Measurements from ENCODE around the gene EXOSC7. TPM values are rescaled to one million over a fixed set of nuclear protein-coding genes. Genes with fewer than 3 reads are reported as not detected.
"Not testable (repeated sequence)": the region's sequence is repeated elsewhere in the genome, so short reads cannot be mapped to it uniquely, and the experiment has no call there.

The EXOSC7 gene
- polyA plus RNA-seq, 4 donors = 50.1 to 54.4 (median 52.4) TPM

DNA sequence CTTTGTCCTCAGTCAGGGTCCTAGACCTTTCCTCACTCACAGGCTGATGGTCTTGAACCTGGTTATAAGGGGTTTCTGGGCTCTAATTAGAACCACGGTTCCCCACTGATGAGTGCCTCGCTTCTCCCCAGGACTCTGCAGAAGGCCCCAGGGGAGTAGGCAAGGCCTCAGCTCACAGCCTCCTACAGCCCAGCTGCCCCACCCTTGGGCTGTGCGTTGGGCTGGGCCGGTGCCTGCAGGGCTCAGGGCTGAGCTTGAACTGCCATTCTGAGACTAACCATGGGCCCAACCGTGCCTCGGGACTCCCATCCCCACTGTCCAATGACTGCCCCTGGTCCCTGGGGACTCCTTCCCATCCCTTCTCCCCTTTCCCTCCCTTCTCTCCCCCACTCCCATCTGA, 75.6 kb downstream of the EXOSC7 start:
- no peak for DNase-seq (ENCODE audit: low read depth in 4 of 4, low spot score in 2 of 4)

DNA sequence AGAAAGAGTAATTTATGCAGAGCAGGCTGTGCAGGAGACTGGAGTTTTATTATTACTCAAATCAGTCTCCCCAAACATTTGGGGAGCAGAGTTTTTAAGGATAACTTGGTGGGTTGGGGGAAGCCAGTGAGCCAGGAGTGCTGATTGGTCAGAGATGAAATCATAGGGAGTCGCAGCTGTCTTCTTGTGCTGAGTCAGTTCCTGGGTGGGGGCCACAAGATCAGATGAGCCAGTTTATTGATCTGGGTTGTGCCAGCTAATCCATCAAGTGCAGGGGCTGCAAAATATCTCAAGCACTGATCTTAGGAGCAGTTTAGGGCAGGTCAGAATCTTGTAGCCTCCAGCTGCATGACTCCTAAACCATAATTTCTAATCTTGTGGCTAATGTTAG, 77.8 kb downstream of the EXOSC7 start:
- not testable (repeated sequence) for DNase-seq (ENCODE audit: low read depth in 4 of 4, low spot score in 2 of 4)

DNA sequence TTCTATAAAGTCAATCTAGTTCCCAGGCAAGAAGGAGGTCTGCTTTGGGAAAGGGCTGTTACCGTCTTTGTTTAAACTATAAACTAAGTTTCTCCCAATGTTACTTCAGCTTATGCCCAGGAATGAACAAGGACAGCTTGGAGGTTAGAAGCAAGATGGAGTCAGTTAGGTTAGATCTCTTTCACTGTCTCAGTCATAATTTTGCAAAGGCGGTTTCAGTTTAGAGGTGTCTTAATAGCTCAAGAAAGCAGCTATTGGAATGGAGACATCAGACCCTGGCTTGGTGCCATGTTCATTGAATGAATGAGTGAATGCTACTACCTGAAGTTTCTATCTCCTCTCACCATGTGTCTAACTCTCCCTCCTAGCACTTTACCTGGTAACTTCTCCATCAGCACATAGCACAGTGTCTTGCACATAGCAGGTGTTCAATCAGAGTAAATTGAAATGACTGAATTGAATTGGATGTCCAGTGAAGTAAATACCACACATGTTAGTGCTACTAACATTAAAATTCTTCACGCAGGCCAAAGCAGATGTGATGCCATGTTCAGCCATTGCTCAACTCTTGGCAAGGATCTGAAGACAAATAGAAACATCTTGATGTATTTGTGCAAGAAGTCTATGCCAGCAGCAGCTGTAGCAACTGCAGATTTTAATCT, 78.3 kb downstream of the EXOSC7 start:
- DNase-seq (ENCODE audit: low read depth in 4 of 4, low spot score in 2 of 4) = no peak

DNA sequence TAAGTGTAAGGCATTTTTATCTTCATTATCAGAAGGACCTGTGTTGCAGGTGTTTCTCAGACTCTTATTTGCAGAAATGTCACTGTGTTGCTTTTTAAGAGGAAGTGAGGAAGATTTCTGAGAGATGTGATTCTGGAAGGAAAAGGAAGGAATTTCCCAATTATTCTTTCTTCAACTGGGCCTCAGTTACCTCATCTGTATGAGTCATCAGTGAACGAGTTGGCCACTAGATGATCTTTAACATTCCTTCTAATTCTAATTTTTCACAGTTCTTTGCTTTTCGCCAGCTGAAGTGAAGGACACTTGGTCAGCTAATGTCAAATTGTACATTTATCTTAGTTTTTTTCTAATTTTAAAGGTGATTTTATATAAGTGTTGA, 79.0 kb downstream of the EXOSC7 start:
- no peak for DNase-seq (ENCODE audit: low read depth in 4 of 4, low spot score in 2 of 4)

DNA sequence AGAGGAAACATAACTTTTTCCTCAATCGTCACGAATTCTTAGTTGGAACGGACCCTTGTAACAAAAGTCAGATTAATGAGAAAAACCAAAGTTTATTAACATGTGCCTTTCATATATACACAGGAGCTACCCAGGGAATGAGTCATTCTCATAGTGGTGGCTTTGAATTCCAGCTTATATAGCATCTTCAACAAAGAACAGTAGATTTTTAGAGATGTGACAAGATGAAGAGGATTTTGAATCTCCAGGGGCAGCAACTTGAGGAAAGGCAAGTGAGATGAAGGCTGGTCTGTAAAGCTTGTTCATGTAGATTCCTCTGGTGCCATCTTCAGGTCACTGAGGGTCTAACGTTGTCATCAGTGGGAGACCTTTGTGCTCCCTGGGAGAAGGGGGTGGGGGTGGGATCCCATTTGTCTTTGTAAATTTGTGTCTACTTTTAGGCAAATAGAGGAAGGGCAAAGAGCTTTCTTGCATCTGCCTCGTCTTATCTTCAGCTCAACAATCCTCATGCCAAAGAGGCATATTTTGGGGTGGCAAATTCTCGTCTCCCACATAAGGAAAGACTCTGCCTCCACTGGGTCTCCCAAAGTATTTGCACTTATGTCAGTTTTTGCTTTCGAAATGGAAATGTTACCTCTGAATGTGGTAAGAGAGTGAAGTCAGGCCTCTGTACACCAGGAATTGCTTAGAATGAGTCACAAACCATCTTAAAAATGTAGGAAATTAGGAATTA, 79.5 kb downstream of the EXOSC7 start:
- no peak for DNase-seq (ENCODE audit: low read depth in 4 of 4, low spot score in 2 of 4)

DNA sequence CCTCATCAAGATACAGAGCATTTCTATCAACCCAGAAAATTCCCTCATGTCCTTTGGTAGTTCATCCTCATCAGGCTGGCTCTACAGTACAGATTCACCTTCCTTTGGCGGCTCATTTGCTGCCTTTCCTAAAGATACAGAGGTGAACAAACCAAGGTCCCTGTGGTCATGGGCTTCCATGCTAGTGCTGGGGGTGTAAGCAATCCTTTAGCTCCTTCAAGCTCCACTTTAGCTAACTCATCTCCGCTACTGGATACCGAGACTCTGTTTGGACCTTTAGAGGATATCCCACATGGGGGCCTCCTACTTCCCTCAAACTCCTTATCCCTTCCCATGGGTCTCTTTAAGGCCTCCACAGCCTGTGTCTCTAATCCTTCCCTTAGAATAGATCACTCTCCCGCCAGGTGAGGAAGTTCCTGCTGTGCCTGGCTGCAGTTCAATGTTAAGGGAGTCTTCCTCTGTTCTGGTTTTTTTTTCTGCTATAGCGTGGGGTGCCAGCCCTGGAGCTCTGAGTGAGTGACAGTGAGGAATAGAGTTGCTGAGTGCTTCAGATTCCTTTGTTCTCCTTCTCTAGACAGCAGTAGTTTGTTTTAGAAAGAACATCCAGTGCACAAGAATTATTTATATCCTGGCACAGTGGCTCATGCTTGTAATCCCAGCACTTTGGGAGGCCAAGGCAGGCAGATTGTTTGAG, 80.7 kb downstream of the EXOSC7 start:
- DNase-seq (ENCODE audit: low read depth in 4 of 4, low spot score in 2 of 4) = no peak

DNA sequence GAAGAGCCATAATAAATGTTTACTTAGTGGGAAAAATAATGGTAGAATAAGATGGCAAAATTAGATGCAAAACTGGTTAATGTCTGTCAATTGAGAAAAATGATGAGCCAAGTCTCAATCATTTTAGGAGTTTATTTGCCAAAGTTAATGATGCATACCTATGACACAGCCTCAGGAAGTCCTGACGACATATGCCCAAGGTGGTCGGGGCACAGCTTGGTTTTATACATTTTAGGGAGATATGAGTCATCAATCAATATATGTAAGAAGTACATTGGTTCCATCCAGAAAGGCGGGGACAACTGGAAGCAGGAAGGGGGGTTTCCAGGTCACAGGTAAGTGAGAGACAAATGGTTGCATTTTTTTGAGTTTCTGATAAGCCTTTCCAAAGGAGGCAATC, 81.5 kb downstream of the EXOSC7 start:
- no peak for DNase-seq (ENCODE audit: low read depth in 4 of 4, low spot score in 2 of 4)

DNA sequence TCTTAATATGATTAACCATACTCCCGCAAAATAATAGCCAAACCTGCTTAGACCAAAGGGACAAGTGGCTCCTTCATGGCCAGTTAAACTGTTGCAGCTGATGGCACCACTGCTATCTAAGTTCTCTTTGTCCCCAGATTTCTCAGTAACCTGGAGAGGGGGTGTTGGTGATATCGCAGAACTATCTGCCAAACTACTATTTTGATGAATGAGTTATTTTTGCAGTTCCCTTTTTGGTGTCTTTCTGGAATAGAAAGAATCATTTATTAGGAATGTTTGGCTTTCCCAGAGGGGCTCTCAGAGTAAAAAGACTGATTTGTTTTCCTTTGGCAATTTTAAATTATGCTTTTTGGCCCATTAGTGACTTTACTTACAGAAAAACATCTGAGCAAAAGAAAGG, 83.1 kb downstream of the EXOSC7 start:
- no peak for DNase-seq (ENCODE audit: low read depth in 4 of 4, low spot score in 2 of 4)

DNA sequence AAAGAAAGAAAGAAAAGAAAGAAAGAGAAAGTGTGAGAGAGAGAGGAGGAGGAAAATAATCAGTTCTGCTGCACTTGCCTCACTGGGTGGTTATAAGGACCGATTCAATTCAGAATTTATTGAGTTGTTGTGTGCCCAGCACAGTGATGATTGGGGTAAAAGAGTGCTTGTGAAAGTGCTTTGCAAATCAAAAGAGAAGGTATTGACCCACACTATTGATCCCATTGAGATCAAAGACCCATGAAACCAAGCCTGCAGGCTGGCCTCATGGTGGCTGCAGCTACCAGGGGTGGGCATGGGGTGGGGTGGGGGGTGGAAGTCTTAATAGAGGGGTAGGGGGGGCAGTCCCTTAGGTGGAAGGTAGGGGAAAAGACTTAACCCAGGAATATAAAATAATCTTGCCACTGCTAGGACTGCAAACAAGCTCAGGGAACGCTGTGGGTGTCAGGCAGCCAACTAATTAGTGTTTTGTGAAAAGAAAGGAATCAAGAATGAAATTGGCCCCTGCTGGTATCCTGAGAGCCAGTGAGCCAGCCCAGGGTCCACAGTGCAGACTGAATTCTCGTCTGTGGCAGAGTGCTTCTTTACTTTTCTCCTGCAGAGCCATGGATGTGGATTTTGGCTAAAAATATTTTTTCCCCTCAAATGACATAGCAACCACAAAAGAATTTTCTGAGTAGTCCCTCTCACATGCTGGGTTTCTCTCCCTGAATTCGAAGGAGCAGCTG, 84.3 kb downstream of the EXOSC7 start:
- DNase-seq (ENCODE audit: low read depth in 4 of 4, low spot score in 2 of 4) = no peak

Other genes starting within 250 kb of the EXOSC7 start
- 10 to 100 TPM in 3 of 4 donors, 1 to 10 TPM in 1; 9.6 to 13.2 (median 12.2) TPM for gene ZNF501, start 246.6 kb upstream of the EXOSC7 start, polyA plus RNA-seq (ENCODE audit: insufficient read length in 4 of 4)
- 10 to 100 TPM; 48.8 to 66.0 (median 54.9) TPM for gene KIAA1143, start 214.6 kb upstream of the EXOSC7 start, polyA plus RNA-seq (ENCODE audit: insufficient read length in 4 of 4)
- 10 to 100 TPM; 22.0 to 29.6 (median 26.8) TPM for gene KIF15, start 214.4 kb upstream of the EXOSC7 start, polyA plus RNA-seq (ENCODE audit: insufficient read length in 4 of 4)
- 10 to 100 TPM; 28.6 to 30.7 (median 29.8) TPM for gene TMEM42, start 114.3 kb upstream of the EXOSC7 start, polyA plus RNA-seq (ENCODE audit: insufficient read length in 4 of 4)
- under 1 TPM in 3 of 4 donors, not detected in 1; 0.03 to 0.13 (median 0.10) TPM for gene TGM4, start 101.6 kb upstream of the EXOSC7 start, polyA plus RNA-seq (ENCODE audit: insufficient read length in 4 of 4)
- gene ZDHHC3, start 70 bp upstream of the EXOSC7 start, polyA plus RNA-seq (ENCODE audit: insufficient read length in 4 of 4) = 100 to 1,000 TPM in 1 of 4 donors, 10 to 100 TPM in 3; 80.2 to 102 (median 86.5) TPM
- 10 to 100 TPM; 21.1 to 44.0 (median 25.8) TPM for gene CLEC3B, start 50.1 kb downstream of the EXOSC7 start, polyA plus RNA-seq (ENCODE audit: insufficient read length in 4 of 4)
- gene CDCP1, start 170.1 kb downstream of the EXOSC7 start, polyA plus RNA-seq (ENCODE audit: insufficient read length in 4 of 4) = 1 to 10 TPM in 3 of 4 donors, under 1 TPM in 1; 0.62 to 2.2 (median 1.1) TPM